GM19468 (cell line): ENCODE data around the gene POLH.

ENCODE experiments used
- ATAC-seq: cut with Tn5 transposase; IDR thresholded peaks from one replicate; pipeline ENCODE4 v1.9.1; 2021; ENCODE audit warnings: mild to moderate bottlenecking, moderate library complexity, moderate number of reproducible peaks; ENCODE audit not compliant: unreplicated experiment; ENCODE audit errors: extremely low read depth

The POLH gene

GRCh38 chr6:43600595-43600994 lies 24.6 kb downstream of the POLH start:
- ATAC-seq: no peak

GRCh38 chr6:43604174-43604573 lies 28.2 kb downstream of the POLH start:
- ATAC-seq: no peak

GRCh38 chr6:43606019-43606418 lies 30.0 kb downstream of the POLH start:
- no peak for ATAC-seq

GRCh38 chr6:43608310-43608763 lies 32.4 kb downstream of the POLH start:
- ATAC-seq: no peak

GRCh38 chr6:43608807-43609206 lies 32.8 kb downstream of the POLH start:
- no peak for ATAC-seq

GRCh38 chr6:43609402-43609801 lies 33.4 kb downstream of the POLH start:
- ATAC-seq: no peak

GRCh38 chr6:43610431-43610830 lies 34.4 kb downstream of the POLH start:
- no peak for ATAC-seq

GRCh38 chr6:43613721-43614395 lies 37.9 kb downstream of the POLH start:
- ATAC-seq: no peak

GRCh38 chr6:43614396-43614730 lies 38.4 kb downstream of the POLH start:
- ATAC-seq: no peak

- ATAC-seq: no peak
Observed at GRCh38 chr6:43616725-43617472, 40.9 kb downstream of the POLH start.

- no peak for ATAC-seq
Observed at GRCh38 chr6:43621078-43621835, 45.3 kb downstream of the POLH start.

GRCh38 chr6:43621836-43622180 lies 45.8 kb downstream of the POLH start:
- no peak for ATAC-seq

GRCh38 chr6:43622541-43622940 lies 46.6 kb downstream of the POLH start:
- no peak for ATAC-seq

GRCh38 chr6:43623880-43624785 lies 48.1 kb downstream of the POLH start:
- no peak for ATAC-seq

- no peak for ATAC-seq
Observed at GRCh38 chr6:43624786-43625288, 48.9 kb downstream of the POLH start.

- no peak for ATAC-seq
Observed at GRCh38 chr6:43625393-43625992, 49.5 kb downstream of the POLH start.

- ATAC-seq: no peak
Observed at GRCh38 chr6:43627008-43627825, 51.2 kb downstream of the POLH start.

- no peak for ATAC-seq
Observed at GRCh38 chr6:43628393-43629103, 52.6 kb downstream of the POLH start.
